ENCODE data around the gene PWWP2A.
"Not testable (repeated sequence)": the region's sequence is repeated elsewhere in the genome, so short reads cannot be mapped to it uniquely, and the experiment has no call there.

PWWP2A gene

GRCh38 chr5:160071516-160071915 lies 47.7 kb downstream of the PWWP2A start:
- DNase-seq, result no peak

DNA sequence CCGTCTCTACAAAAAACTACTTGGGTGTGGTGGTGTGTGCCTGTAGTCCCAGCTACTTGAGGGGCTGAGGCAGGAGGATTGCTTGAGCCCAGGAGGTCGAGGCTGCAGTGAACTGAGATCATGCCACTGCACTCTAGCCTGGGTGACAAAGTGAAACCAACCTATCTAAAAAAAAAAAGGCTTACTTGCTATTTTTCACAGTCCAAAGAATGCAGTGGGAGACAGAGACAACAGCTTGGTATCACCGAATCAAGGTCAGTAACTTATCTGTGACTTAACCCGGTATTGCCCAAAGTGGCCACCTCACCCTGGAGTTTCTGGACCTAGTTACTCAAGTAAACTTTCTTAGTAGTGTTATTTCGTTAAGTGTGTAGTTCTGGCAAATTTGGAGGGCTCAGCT lies 50.1 kb downstream of the PWWP2A start:
- DNase-seq, result not testable (repeated sequence)

- no peak for DNase-seq
Measured at GRCh38 chr5:160064995-160065614, 54.1 kb downstream of the PWWP2A start.

DNA sequence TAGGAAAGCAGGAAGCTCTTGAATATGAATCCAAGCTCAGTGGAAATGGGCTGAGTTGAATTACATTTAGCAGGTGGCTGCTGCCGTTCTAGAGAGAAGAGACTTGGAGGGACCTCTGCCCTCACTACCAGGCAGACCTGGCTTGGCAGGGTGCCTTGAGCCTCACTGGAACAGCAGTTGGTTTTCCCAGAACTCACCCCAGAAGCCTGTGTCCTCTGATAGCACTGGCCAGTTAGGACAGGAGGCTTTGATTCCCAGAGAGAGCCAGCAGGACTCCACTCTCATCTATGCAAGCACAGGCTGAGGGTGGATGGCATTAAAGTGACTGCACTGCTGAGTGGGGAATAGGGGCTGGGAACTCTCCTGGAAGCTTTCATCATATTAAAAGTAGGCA lies 54.8 kb downstream of the PWWP2A start:
- no peak for DNase-seq

GRCh38 chr5:160061770-160062169 lies 57.5 kb downstream of the PWWP2A start:
- DNase-seq, result no peak

GRCh38 chr5:160060001-160060400 lies 59.2 kb downstream of the PWWP2A start:
- DNase-seq, result no peak

- DNase-seq, result no peak
Measured at GRCh38 chr5:160057256-160057655, 62.0 kb downstream of the PWWP2A start.

- DNase-seq, result no peak
Measured at GRCh38 chr5:160054831-160055230, 64.4 kb downstream of the PWWP2A start.

GRCh38 chr5:160054047-160054446 lies 65.2 kb downstream of the PWWP2A start:
- DNase-seq, result no peak

DNA sequence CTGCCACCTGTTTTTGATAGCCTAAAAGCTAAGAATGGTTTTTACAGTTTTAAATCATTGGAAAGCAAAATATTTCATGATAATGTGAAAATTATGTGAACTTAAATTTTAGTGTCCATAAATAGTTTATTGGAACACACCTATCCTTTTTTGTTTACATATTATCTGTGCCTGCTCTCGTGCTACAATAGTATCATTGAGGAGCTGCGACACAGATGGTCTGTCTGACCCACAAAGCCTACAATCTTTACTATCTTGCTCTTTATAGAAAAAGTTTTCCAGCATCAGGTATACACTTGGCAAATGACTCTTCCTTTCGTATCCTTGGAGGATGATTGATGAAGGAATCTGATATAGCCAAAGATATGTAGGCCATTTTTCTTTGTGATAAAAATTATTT lies 70.2 kb downstream of the PWWP2A start:
- DNase-seq, result no peak

- DNase-seq, result no peak
Measured at GRCh38 chr5:160048131-160048530, 71.1 kb downstream of the PWWP2A start.

DNA sequence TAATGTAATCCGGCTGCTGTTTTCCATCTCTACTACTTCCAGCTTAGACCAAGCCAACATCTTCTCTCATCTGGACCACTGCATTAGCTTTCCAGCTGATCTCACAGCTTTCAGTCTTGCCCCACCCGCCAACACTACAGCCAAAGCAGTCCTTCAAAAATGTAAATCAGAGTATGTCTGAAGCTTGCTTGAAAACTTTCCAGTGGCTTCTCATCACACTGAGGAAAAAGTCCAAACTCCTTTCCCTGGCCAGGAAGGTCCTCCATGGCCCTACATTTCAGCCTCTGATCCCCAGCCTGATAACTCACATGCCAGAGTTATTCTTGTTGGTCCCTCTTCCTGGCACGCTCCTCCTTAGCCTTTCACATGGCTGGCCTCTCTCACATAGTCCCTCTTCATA lies 71.8 kb downstream of the PWWP2A start:
- DNase-seq, result no peak

GRCh38 chr5:160044967-160045366 lies 74.3 kb downstream of the PWWP2A start:
- DNase-seq, result no peak

DNA sequence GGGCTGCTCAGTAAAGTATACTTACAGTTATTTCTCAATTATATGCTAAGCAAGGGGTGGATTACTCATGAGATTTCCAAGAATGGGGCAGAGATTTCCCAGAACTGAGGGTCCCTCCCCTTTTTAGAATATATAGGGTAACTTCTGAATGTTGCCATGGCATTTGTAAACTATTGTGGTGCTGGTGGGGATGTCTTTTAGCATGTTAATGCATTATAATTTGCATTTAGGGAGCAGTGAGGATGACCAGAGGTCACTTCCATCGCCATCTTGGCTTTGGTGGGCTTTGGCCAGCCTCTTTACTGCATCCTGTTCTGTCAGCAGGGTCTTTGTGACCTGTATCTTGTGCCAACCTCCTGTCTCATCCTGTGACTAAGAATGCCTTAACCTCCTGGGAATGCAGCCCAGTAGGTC lies 74.9 kb downstream of the PWWP2A start:
- no peak for DNase-seq

GRCh38 chr5:160042671-160043070 lies 76.6 kb downstream of the PWWP2A start:
- DNase-seq, result no peak
